Kidney (tissue), 14 donors: ENCODE measurements around the gene ANKRD11. TPM values are rescaled to one million over a fixed set of nuclear protein-coding genes. Genes with fewer than 3 reads are reported as not detected.

Source experiments
- DNase-seq, 5 donors: peaks; one replicate each; pipeline ENCODE4 v3.0.0-alpha.2; 2013 to 2020
- FAIRE-seq: peaks from 2 replicates; lab custom pipeline; 2012; peaks lifted over from hg19 to GRCh38; lab: Jason Lieb, UNC
- H3K27ac ChIP-seq, 2 donors: one replicate each; pipeline ENCODE4 v1.7.0; 2013; ENCODE audit warnings: low read depth in 2 of 2, low read length in 2 of 2, inconsistent platforms in 1 of 2
- H3K27me3 ChIP-seq: one replicate; pipeline ENCODE4 v1.7.1; 2013; ENCODE audit warnings: low read length, inconsistent platforms; ENCODE audit not compliant: control insufficient read depth, insufficient read depth
- H3K36me3 ChIP-seq, 3 donors: one replicate each; pipeline versions ENCODE4 v1.7.0 to v1.7.1; 2013; ENCODE audit warnings: low read length in 3 of 3, control low read depth in 1 of 3, inconsistent platforms in 1 of 3; ENCODE audit not compliant: insufficient read depth in 3 of 3, control insufficient read depth in 2 of 3
- H3K4me1 ChIP-seq, 3 donors: one replicate each; pipeline versions ENCODE4 v1.7.0 to v1.7.1; 2013; ENCODE audit warnings: low read length in 3 of 3, inconsistent platforms in 1 of 3, low read depth in 1 of 3; ENCODE audit not compliant: control insufficient read depth in 2 of 3, insufficient read depth in 2 of 3
- H3K4me3 ChIP-seq, 3 donors: one replicate each; pipeline versions ENCODE4 v1.7.0 to v1.8.1; 2013; ENCODE audit warnings: low read length in 3 of 3, control low read depth in 1 of 3, inconsistent platforms in 1 of 3
- H3K9ac ChIP-seq, 3 donors: one replicate each; pipeline versions ENCODE4 v1.7.0 to v1.7.1; 2013; ENCODE audit warnings: low read length in 3 of 3, control low read depth in 1 of 3, inconsistent platforms in 1 of 3
- H3K9me3 ChIP-seq, 3 donors: one replicate each; pipeline versions ENCODE4 v1.7.0 to v1.7.1; 2013; ENCODE audit warnings: low read length in 3 of 3, control low read depth in 1 of 3, inconsistent platforms in 1 of 3; ENCODE audit not compliant: control insufficient read depth in 2 of 3, insufficient read depth in 1 of 3
- intact Hi-C: fragments of 100-400 bp; cut with DNase I; formaldehyde crosslinking; loops from one replicate; pipeline ENCODE4 v1.11.1; 2022
- polyA plus RNA-seq: library from polyadenylated mRNA; stranded (reverse); fragments of 350-450 nt; fragmentation: Illumina TruSeq; extraction: RNeasy Lipid Tissue Mini Kit (QIAGEN cat#74804); gene quantifications from one replicate; pipeline ENCODE4 v1.2.3, GENCODE V29; 2014; ENCODE audit warnings: low read depth, low replicate concordance; ENCODE audit not compliant: insufficient read depth
- total RNA-seq: library from RNA; stranded (reverse); fragmentation: NEBNext Ultra II Directional; extraction: Animal tissue kit (Norgen Biotek cat#: 25700); gene quantifications from one replicate; pipeline ENCODE4 v1.2.1, GENCODE V29; 2021
- TF ChIP-seq, protein P1 (sequence below): IDR thresholded peaks from 3 replicates; pipeline ENCODE4 v1.5.1; 2012; ENCODE audit warnings: mild to moderate bottlenecking, moderate library complexity, borderline replicate concordance; ENCODE audit not compliant: insufficient read depth; ENCODE audit errors: extremely low read depth
- donor health status: control.
- donor health status: control.
- donor health status: control.
- donor health status: control.
- donor health status: control.
- donor health status: DM: yes; HTN: yes; CAD: no.
- donor health status: Normal renal cell carcinoma (clear cell type).

Gene ANKRD11
- total and polyA plus RNA-seq, 2 donors from 2014 or later, result 36.2 to 154 TPM

DNA sequence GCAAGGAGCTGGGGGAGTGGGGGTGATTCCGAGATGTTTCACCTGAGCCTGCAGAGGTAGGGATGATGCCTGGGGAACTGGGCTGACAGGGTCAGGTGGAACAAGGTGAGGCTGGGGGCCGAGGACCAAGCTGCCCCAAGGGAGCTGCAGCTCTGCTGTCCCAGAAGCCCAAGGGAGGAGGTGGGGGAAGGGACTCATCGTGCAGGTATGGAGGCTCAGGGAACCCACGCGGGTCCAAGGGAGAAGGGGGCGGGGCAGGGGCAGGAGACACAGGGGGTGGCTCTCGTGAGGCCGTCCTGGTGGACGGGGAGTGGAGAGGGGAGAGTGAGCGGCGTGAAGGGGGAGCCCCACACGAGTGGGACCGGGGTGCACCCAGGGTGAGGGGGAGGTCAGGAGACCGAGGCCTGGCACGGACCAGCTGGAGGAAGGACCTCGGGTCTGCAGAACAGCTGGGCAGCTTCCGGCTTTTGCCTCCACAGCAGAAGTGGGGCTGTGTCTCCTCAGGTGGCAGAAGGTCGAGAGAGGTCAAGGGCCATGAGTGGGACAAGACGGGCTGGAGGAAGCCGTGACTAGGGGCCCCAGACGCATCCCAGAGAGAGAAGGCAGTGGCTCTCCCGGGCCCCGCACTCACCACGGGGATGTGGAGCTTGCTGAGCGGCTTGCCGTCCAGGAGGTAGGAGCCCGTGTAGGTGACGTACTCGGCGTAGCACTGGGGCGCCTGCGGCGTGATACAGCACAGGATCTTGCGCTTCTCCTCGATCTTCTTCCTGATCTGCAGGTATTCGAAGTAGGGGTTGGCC is 211.7 kb downstream of the ANKRD11 start:
- Histone ChIP-seq H3K27ac (no peak overlapping the region), H3K36me3 (peaks cover 0 to 9% (median 6%) of the 10 kb centered on the region in 3 donors), H3K27me3 (no peaks in the 10 kb centered on the region), H3K4me1 (peaks cover 0 to 3% (median 2%) of the 10 kb centered on the region in 3 donors), H3K4me3 (no peak overlapping the region), H3K9ac (no peak overlapping the region), H3K9me3 (no peaks in the 10 kb centered on the region)
- DNase-seq (peak in 1 of 5 donors; percentile 41), FAIRE-seq (no peak)
- TF ChIP-seq, protein P1, sequence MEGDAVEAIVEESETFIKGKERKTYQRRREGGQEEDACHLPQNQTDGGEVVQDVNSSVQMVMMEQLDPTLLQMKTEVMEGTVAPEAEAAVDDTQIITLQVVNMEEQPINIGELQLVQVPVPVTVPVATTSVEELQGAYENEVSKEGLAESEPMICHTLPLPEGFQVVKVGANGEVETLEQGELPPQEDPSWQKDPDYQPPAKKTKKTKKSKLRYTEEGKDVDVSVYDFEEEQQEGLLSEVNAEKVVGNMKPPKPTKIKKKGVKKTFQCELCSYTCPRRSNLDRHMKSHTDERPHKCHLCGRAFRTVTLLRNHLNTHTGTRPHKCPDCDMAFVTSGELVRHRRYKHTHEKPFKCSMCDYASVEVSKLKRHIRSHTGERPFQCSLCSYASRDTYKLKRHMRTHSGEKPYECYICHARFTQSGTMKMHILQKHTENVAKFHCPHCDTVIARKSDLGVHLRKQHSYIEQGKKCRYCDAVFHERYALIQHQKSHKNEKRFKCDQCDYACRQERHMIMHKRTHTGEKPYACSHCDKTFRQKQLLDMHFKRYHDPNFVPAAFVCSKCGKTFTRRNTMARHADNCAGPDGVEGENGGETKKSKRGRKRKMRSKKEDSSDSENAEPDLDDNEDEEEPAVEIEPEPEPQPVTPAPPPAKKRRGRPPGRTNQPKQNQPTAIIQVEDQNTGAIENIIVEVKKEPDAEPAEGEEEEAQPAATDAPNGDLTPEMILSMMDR, result no peak
- intact Hi-C loops, result no loop called here

DNA sequence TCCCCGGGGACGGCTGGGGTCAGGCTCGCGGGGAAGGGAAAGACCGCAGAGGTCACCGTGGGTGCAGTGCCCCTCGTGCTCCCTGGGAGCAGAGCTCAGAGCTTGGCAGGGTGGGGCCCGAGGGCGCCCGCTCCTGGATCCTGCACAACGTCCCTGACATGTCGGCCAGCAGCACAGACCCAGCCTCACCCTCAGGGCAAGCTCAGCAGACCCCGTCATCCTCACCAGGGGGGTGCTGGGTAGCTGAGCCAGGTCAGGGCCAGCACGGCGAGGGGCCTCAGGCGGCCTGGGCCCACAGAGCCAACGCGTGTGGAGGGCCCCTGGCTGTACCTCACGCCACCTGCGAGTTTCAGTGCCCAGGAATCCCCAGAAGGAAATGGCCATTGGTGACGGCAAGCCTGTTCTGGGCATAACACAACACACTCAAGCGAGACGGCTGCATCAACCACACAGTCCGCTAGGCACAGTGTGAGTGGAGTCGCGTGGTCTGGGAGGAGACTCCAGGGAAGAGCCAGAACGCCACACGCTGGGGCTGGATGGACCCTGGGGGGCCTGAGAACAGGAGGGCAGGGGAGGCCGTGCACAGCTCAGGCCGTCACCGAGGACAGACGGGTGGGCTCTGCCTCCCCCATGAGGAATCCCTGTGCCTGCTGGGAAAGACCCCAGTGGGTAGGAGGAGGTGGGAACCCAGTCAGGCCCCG is 212.6 kb downstream of the ANKRD11 start:
- Histone ChIP-seq H3K9me3 (no peaks in the 10 kb centered on the region), H3K27ac (peak overlapping the region in 1 of 2 donors; percentile 53), H3K4me1 (peaks cover 0 to 4% (median 2%) of the 10 kb centered on the region in 3 donors), H3K36me3 (peaks cover under 1 to 9% (median 6%) of the 10 kb centered on the region in 3 donors), H3K9ac (no peak overlapping the region), H3K27me3 (no peaks in the 10 kb centered on the region), H3K4me3 (no peak overlapping the region)
- intact Hi-C loops, result no loop called here
- FAIRE-seq, result no peak
- TF ChIP-seq, protein P1, result no peak
- DNase-seq, result peak in 1 of 5 donors; percentile 64

DNA sequence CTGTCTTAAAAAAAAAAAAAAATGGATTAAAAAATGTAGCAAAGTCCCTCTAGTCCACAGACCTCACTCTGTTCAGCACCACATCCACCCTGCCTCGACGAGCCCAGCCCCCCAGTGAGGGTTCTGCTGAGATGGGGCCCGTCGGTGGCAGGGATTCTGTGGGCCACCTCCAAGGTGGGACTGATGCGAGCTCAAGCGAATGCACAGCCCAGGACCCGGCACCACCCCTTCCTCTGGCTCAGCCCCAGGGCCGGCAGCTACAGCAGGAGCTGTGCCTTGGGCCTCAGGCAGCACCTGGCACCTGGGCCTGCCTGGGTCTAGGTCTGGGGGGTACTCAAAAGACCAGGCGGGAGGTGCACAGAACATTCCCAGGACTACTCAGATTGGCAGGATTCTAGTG is 213.3 kb downstream of the ANKRD11 start:
- FAIRE-seq, result no peak
- H3K27ac ChIP-seq, result peak overlapping the region in 1 of 2 donors; percentile 0
- H3K36me3 ChIP-seq, result peaks cover 3 to 9% (median 8%) of the 10 kb centered on the region in 3 donors
- H3K9ac ChIP-seq, result no peak overlapping the region
- TF ChIP-seq, protein P1, result no peak
- H3K4me1 ChIP-seq, result peaks cover 0 to 4% (median 2%) of the 10 kb centered on the region in 3 donors
- H3K27me3 ChIP-seq, result no peaks in the 10 kb centered on the region
- no peak overlapping the region for H3K4me3 ChIP-seq
- no peaks in the 10 kb centered on the region for H3K9me3 ChIP-seq
- intact Hi-C loops, result no loop called here
- DNase-seq, result no peak
